HG03108 (cell line): ENCODE data around the gene ANKRD55.

ENCODE experiments used
- ATAC-seq: cut with Tn5 transposase; IDR thresholded peaks from one replicate; pipeline ENCODE4 v1.9.1; 2021; ENCODE audit warnings: moderate library complexity; ENCODE audit not compliant: unreplicated experiment

The ANKRD55 gene

DNA sequence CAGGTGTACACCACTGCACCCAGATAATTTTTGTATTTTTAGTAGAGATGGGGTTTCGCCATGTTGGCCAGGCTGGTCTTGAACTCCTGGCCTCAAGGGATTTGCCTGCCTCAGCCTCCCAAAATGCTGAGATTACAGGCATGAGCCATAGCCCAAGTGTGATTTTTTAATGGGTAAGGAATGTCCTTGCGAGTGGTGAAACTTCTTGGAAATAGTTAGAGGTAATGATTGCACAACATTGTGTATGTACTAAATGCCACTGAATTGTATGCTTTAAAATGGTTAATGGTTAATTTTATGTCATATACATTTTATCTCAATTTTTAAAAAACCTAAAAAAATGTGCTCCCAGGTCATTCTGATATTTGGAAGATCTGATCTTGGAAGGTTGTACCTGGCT lies 178.5 kb downstream of the ANKRD55 start:
- ATAC-seq, result no peak

GRCh38 chr5:56053363-56053762 lies 179.8 kb downstream of the ANKRD55 start:
- ATAC-seq, result no peak

DNA sequence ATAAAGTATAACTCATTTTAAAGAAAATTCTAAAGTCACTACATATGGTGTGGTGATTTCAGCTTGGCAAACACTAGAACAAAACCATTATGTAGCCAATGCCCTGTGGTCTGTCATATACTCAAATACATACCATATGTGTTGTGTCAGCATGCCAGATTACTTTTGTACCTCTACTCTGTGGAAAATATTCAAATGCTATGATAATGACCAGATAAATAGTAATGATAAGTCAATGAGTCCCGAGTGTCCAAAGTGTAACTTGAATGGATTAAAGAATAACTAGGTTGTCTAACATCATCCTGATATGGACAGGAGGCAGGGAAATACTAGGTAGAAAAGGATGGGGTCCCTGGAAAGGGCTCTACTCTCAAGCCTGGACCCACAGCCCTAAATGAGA lies 180.4 kb downstream of the ANKRD55 start:
- no peak for ATAC-seq

GRCh38 chr5:56050551-56051255 lies 182.4 kb downstream of the ANKRD55 start:
- no peak for ATAC-seq
